ENCODE data around the gene TEX44.
"Not testable (repeated sequence)": the region's sequence is repeated elsewhere in the genome, so short reads cannot be mapped to it uniquely, and the experiment has no call there.

TEX44 gene

DNA sequence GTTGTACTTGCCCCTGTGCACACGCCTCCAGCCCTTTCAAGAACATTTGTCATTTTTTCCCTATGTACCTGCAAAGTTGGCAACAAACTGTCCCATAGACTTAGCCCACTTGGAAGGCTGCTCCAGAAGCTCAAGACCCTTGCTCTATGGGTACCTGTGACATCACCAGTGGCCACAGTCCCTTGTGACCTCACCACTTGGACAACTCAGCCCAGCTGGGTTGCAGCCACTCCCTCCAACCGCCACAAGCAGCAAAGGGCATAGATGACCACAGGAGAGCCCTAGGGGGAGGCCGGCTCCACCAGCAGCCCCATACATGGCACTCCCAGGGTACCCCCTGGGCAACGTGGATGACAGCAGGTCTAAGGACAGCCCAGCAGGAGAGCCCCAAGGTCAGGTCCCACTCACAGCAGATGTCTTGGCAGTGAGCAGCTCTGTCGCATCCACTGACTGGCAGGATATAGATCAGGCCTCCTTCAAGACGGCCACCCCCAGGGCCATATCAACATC is at the start of gene TEX44:
TEX44 (plus strand) TSS at position 229 of the 510 bp plus-strand sequence; CDS start at position 317, 88 bp downstream.
- no peak for DNase-seq

DNA sequence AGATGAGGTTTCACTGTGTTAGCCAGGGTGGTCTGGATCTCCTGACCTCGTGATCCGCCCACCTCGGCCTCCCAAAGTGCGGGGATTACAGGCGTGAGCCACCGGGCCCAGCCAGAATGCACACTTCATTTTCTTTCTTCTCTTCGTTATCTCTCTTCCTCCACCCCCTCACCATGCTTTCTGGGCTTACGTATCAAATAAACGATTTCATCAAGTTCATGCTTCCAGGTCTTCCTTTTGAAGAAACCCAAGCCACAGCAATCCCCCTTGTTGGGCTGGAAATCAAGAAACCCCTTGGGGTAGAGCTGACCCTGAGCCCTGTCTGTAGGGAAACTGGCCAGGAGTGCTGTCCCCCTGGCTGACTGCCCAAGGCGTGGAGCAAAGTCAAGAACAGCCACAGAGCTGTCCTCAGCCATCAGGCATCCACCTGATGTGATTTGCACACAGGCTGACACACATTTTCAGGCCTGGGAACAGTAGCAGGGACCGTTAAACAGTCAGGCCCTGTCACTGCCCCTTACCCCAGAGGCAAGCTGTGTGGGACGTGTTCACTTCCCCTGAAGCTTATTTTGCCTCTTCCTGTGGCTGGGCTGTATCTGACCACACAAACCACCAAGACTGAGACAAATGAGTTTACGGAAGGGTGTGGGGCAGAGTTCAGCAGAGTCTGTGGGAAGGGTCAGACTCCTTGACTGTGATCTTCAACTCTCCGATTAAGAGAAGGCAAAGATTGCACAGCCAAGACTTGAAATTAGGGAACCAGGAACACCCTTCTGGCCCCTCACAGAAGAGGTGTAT is 47.4 kb upstream of the TEX44 start:
- DNase-seq: peak; percentile 93

GRCh38 chr2:231546014-231546715 is 46.5 kb upstream of the TEX44 start:
- DNase-seq: no peak

DNA sequence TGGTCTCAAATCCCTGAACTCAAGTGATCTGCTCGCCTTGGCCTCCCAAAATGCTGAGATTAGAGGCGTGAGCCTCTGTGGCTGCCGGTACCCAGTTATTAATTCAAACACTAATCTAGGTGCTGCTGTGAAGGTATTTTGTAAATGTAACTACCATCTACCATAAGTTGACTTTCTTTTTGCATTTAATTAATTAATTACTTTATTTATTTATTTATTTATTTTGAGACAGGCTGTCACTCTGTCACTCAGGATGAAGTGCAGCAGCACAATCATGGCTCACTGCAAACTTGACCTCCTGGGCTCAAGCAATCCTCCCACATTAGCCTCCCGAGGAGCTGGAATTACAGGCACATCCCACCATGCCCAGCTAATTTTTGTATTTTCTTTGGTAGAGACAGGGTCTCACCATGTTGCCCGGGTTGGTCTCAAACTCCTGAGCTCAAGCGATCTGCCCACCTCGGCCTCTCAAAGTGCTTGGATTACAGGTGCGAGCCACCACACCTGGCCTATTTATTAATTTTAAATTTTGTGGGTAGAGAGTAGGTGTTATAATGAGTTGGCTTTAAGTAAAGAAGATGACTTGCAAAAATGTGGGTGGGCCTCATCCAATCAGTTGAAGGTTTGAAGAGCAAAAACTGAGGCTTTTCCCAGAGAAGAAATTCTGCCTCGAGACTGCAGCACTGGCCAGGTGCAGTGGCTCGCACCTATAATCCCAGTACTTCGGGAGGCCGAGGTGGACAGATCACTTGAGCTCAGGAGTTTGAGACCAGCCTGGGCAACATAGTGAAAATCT is 45.2 kb upstream of the TEX44 start:
- DNase-seq: no peak

- DNase-seq: no peak
Measured at GRCh38 chr2:231548752-231549151, 43.9 kb upstream of the TEX44 start.

DNA sequence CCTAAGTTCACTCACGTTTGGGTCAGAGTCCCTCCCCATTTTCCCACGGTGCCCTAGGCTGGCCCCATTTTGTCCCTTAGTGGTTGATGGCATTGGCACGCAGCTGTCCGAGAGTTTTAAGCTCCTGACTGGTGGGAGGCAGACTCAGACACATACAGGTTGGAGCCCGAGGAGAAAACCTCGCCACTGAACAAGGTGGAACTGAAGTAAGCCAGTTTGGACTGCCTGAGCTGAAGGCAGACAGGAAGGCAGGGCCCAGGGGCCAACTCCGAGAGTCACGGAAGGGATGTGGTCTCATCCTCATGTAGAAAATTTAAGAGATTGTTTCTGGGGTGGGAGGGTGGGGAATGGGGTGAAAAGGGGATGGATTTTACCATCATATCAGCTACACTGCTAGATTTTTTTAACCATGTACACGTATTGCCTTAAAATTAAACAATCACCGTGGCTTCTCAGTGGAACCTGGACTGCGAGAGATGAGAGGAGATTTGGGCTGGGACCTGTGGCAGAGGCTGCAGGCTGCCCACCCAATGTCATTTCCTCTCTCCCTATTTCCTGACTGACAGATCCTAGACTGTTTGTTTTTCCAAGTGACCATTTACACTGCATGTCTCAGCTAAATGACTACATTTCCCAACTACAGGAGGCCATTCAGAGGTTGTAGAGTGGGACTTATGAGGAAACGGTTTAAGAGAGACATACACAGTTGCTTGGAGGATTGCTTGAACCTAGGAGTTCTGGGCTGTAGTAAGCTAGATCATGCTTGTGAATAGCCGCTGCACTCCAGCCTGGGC is 43.0 kb upstream of the TEX44 start:
- DNase-seq: no peak

- no peak for DNase-seq
Measured at GRCh38 chr2:231552752-231553151, 39.9 kb upstream of the TEX44 start.

DNA sequence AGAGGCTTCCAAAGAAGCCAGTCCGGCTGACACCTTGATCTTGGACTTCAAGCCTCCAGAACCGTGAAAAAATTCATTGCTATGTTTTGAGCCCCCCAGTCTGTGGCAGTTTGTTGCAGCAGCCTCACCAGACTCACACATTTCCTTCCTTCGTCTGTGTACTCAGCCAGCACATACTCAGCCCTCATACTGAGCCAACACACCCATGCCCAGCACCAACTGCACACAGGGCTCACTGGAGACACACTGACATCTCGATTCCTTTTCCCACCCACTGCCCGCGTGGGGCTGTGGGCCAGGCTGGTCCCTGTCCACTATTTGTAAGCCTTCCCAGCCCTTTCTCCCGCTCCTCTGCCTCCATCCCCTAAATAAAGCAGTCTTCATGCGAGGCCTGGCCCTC is 38.3 kb upstream of the TEX44 start:
- no peak for DNase-seq

- peak; percentile 88 for DNase-seq
Measured at GRCh38 chr2:231554748-231555545, 37.7 kb upstream of the TEX44 start.

- not testable (repeated sequence) for DNase-seq
Measured at GRCh38 chr2:231556496-231556895, 36.2 kb upstream of the TEX44 start.

DNA sequence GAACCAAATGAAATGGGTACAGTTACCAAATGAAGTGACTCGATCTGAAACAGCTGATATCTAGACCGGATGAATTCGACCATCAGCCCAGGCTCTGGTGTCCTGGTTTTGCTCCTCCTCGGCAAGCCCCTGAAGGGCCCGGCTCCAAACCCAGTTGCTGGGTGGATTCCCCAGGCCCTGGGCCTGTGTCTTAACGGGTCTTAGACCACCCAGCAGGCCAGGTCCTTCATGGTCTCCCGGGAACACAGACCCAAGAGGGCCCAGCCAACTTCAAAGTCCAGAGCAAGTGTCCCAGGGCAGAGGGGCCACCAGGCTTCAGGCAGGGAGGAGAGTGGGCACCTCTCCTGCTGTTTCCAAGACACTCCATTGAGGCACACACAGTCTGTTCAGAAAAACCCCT is 35.7 kb upstream of the TEX44 start:
- no peak for DNase-seq

- peak; percentile 85 for DNase-seq
Measured at GRCh38 chr2:231557571-231558217, 35.0 kb upstream of the TEX44 start.

DNA sequence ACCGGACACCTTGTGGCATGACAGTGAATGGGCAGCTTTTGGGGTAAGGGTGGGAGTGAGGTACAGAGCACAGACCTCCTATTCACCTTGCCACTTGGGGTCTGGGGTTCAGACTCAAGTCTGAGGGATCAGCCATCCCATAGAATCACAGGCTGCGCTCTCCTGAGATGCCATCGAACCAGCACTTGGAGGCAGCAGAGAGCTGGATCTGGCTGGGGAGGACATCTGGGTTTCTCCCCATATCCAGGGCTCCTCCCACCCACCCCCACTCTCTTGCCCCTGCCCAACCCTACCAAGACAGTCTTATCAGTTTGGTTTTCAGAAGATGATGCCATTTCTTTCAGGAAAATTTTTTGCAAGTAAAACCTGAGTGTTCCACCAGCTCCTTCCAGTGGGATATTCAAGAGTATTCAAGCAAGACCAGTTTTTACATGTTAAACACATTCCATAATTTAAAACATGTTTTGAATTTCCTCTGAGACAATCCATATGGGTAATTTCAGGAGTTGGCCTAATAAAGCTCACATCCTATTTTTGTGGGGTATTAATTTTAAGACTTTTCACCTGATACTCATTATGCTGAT is 29.2 kb upstream of the TEX44 start:
- DNase-seq: peak; percentile 73

DNA sequence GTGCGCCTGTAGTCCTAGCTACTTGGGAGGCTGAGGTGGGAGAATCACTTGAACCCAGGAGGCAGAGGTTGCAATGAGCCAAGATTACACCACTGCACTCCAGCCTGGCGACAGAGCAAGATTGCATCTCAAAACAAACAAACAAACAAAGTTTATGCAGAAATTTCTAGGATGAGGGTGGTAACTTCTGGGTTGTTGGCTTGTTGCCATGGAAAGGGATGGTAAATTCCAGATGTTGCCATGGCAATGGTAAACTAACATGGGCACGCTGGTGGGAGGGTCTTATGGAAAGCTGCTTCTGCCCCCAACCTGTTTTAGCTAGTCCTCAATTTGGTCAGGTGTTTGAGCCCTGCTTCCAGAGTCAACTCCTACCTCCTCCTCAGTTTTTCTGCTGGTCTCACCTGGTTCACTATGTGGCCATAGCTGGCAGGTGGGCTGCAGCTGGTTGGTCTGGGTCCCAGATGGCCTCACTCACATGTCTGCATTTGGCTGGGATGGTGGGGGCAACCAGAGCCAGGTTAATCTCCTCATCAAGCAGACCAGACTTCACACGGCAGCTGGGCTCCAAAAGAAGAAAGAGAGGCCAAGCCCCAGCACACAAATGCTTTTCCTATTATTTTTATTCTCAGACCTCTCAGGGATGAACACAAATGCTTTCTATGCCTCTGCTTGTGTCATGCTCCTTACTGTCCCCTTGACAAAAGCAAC is 26.6 kb upstream of the TEX44 start:
- no peak for DNase-seq

DNA sequence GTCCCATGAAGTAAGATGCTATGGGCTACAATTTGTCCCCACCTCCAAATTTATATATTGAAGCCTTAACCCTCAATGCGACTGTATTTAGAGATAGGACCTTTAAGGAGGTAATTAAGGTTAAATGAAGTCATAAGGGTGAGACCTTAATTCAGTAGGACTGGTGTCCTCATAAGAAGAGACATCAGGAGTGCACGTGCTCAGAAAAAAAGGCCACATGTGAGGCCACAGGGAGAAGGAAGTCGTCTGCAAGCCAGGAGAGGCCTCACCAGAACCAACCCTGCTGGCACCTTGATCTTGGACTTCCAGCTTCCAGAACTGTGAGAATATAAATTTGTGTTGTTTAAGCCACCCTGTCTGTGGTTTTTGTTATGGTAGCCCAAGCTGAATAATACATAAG is 25.5 kb upstream of the TEX44 start:
- no peak for DNase-seq

DNA sequence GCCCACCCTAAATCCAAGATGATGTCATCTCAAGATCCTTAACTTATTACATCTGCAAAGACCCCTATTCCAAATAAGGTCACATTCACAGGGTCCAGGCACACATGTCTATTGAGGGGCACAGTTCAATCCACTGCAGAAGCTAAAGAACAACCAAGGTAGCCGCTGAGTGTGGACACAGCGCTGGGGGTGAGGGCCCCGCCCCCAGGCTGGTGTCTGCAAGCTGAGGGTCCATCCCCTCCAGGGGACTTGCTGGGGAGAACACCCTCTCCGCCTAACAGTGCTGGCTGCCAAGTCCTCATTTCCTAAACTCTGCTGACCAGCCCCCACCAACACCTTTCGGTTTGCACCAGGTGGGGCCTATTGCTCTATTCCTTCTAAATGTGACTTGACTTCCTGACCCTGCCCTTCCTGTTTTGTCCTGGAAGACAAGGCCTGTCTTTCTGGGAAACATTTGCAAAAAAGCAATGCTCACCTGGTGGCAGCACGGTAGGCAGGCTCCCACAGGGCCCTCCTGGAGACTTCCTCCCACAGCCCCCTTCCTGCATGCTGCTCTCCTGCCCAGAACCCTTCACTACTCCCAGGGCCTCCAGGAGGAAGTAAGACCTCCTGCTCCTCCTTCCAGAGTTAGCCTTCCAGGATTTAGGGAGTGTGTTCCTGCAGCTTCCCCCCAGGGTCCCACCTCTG is 24.4 kb upstream of the TEX44 start:
- DNase-seq: no peak

DNA sequence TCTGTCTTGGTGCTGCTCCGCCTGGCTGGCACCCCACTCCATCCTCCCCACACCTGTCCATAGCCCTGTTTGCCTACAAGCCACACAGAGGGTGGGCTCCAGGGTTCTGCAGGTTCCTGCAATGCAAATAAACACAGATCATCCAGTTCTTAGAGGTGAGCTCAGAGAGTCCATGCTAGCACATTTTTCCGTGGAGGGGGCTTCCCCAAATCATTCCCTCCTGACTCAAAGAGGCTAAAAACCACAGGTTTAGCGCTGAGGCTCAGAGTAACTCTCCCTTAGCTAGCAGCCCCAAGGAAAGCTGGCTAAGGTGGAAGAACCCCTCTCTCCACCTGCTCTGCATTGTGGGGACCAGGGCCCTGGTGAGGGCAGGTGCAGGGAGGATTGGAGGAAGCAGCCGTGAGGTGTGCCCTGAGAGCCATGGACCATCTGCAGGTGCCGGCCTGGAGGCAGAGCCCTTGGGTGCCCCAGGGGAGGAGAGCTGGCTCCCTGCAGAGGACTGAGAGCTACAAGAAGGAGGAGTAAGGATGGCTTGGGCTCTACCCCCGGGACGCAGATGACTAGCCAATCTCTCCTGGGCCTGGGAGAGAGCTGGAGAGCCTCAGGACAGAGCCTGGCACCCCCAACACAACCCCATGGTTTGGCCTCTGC is 23.8 kb upstream of the TEX44 start:
- DNase-seq: no peak

- DNase-seq: not testable (repeated sequence)
Measured at GRCh38 chr2:231570915-231571314, 21.7 kb upstream of the TEX44 start.

DNA sequence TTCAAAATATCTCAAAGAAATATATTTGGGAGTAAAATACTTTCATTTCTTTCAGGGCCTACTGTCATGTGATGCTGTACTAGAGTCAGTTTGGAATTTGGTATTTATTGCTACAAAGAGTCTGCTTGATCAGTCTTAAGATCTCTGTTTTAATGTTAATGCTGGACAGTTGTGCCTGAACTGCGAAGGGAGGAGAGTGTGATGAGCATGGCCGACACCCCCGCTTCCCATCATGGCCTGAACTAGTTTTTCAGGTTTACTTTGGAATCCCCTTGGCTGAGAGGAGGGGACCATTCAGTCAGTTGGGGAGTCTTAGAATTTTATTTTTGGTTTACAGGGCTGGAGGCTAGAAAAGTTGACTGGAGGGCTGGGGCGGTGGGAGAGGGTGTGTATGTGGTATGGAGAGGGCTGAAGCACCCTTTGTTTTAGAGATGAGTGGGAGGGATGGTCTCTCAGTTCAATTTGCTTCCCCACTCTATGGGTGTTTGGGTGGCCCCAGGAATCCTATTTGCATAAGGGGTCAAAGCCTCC is 20.9 kb upstream of the TEX44 start:
- DNase-seq: no peak

All from suppressor macrophage treated with lipopolysaccharide for 4 hours (primary cell).